Thoracic aorta (tissue), 2 donors: ENCODE measurements around the gene RGS1. TPM values are rescaled to one million over a fixed set of nuclear protein-coding genes. Genes with fewer than 3 reads are reported as not detected.

Experiments
- ATAC-seq: fragments of 150-250 bp; one replicate; pipeline ENCODE4 v1.8.0; 2017; ENCODE audit warnings: low read depth; ENCODE audit not compliant: insufficient number of reproducible peaks, low FRiP score
- DNase-seq: peaks from one replicate; pipeline ENCODE4 v3.0.0-alpha.2; 2020; ENCODE audit warnings: low spot score
- H3K27ac ChIP-seq, 2 donors: fragments of 200-600 bp; sonication (generic); 1 replicate in 1 of 2; 2 replicates in 1 of 2; pipeline ENCODE4 v1.5.1; 2016; ENCODE audit warnings: mild to moderate bottlenecking in 2 of 2, moderate library complexity in 2 of 2
- H3K27me3 ChIP-seq: fragments of 200-600 bp; sonication (generic); replicated peaks from 2 replicates; pipeline ENCODE4 v1.6.0; 2016; ENCODE audit warnings: mild to moderate bottlenecking; ENCODE audit not compliant: insufficient read depth
- H3K36me3 ChIP-seq: fragments of 200-600 bp; sonication (generic); one replicate; pipeline ENCODE4 v1.5.1; 2016
- H3K4me1 ChIP-seq, 2 donors: fragments of 200-600 bp; sonication (generic); 1 replicate in 1 of 2; 2 replicates in 1 of 2; pipeline versions ENCODE4 v1.5.1 to v1.6.0; 2016; ENCODE audit warnings: low read depth in 2 of 2, mild to moderate bottlenecking in 1 of 2; ENCODE audit not compliant: control insufficient read depth in 1 of 2
- H3K4me3 ChIP-seq: fragments of 200-600 bp; sonication (generic); 2 replicates; pipeline ENCODE4 v1.5.1; 2016; ENCODE audit warnings: mild to moderate bottlenecking
- H3K9me3 ChIP-seq: fragments of 200-600 bp; sonication (generic); 2 replicates; pipeline ENCODE4 v1.5.1; 2016
- CTCF ChIP-seq: fragments of 200-600 bp; sonication (generic); IDR thresholded peaks from one replicate; pipeline ENCODE4 v1.5.1; 2019; ENCODE audit warnings: antibody characterized with exemption
- total RNA-seq, 2 donors: library from RNA; depleted of rRNA; stranded (reverse); fragments of >200 nt; gene quantifications; one replicate each; pipeline versions ENCODE4 v1.1.0 to v1.2.3, GENCODE V29; 2016

The RGS1 gene
- total RNA-seq, 2 donors from 2014 or later = 54.0 to 127 TPM

DNA sequence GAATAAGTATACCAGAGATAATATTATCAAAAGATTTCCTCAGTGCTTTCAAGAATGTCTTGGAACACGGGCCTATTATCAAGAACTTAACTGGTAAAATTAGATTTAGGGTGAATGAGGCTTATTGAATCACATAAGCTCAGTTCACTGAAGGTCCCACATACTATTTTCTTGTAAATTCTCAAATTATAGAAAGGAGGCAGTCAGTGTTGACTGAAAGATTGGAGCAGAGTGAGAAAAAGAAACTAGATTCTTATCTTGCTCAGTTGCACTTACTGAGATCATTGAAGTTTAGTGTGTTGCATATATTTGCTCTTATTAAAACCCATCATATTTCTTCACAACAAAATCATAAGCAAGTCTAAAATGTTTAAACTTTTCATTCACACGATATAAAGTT is 3.9 kb upstream of the RGS1 start:
- Histone ChIP-seq H3K27ac (no peak overlapping the region), H3K4me1 (no peaks in the 10 kb centered on the region), H3K4me3 (no peak overlapping the region), H3K36me3 (no peaks in the 10 kb centered on the region), H3K9me3 (peaks cover 7% of the 10 kb centered on the region), H3K27me3 (no peaks in the 10 kb centered on the region)
- no peak for TF ChIP-seq CTCF
- DNase-seq = no peak
- no peak for ATAC-seq

DNA sequence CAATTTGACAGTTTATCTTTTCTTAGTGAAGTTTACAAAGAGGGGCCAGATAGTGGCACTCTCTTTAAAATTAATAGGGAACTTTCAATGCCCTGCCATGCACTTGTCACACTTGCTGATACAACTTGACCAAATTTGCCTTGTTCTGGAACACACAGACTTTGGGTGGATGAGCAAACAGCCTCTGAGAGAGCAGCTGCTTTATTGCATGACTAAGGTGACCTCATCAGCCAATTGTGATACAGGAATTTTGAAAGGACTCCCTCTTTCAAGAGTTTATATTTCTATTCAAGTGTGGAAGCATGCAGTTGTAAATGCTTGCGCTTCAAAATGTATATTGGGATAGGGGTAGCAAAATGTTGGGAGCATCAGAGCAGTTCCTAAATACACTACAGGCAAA is 2.1 kb upstream of the RGS1 start:
- H3K36me3 ChIP-seq = no peaks in the 10 kb centered on the region
- DNase-seq (no peak), ATAC-seq (no peak)
- H3K4me3 ChIP-seq = no peak overlapping the region
- no peaks in the 10 kb centered on the region for H3K4me1 ChIP-seq
- peaks cover 7% of the 10 kb centered on the region for H3K9me3 ChIP-seq
- H3K27ac ChIP-seq = no peak overlapping the region
- no peak for TF ChIP-seq CTCF
- H3K27me3 ChIP-seq = no peaks in the 10 kb centered on the region

DNA sequence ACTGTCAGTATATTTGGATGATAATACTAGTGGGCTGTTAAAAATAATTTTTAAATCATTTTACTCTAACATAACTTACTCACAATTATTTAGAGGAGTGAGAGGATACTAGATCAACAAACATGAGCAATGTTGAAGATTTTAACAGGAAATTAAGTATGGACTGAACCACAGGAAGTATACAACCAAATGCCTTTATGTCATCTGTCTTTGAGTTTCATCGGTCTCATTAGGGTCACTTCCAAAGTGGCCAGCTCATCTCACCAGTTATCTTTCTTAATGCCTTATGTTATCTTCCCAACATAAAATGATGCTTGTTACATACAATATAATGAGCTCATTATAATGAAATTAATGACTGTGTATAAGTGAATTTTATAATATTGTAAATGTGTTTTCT is 1.5 kb upstream of the RGS1 start:
- H3K4me3 ChIP-seq = no peak overlapping the region
- peaks cover 7% of the 10 kb centered on the region for H3K9me3 ChIP-seq
- H3K27ac ChIP-seq = no peak overlapping the region
- TF ChIP-seq CTCF = no peak
- no peaks in the 10 kb centered on the region for H3K36me3 ChIP-seq
- DNase-seq (no peak), ATAC-seq (no peak)
- no peaks in the 10 kb centered on the region for H3K4me1 ChIP-seq
- H3K27me3 ChIP-seq = no peaks in the 10 kb centered on the region

DNA sequence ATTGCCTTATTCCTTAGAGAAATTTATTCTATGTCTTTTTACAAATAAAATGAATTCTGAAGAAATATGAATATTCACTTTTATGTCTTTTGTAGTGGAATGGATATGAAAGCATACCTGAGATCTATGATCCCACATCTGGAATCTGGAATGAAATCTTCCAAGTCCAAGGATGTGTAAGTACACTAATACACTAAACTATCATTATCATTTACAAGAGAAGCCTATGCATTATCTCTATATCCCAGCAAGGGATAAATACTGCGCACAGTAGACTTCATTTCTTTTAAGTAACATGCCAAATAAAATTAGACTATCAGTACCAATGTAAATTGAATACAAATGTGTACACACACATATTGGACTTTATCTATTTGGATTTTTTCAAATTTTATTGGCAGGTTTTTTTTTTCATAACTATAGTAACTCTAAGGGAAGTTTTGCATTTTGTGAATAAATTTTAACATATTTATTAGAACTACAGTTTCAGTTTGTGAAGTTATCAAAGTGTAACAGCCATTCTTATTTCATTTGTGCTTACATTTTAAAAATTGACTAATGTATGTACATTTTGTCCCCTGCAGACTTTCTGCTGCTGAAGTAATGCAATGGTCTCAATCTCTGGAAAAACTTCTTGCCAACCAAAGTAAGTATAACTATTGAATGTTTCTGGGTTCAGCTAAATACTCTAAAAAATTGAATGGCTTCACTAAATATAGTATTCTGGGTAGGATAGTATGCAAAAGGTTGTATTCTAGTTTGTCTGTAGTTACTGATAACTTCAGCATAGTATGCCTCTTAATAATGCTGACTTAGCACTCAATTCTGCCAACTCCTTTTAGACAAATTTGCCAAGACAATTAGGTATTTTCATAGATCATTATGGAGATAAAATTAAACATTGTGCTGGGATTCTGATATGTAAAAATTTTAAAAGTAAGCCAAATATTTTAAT is 894 bp downstream of the RGS1 start:
- peak overlapping the region; percentile 54 for H3K4me3 ChIP-seq
- DNase-seq = no peak
- H3K27me3 ChIP-seq = no peaks in the 10 kb centered on the region
- no peak for ATAC-seq
- H3K36me3 ChIP-seq = no peaks in the 10 kb centered on the region
- no peaks in the 10 kb centered on the region for H3K9me3 ChIP-seq
- H3K4me1 ChIP-seq = no peaks in the 10 kb centered on the region
- H3K27ac ChIP-seq = no peak overlapping the region
- TF ChIP-seq CTCF = no peak

DNA sequence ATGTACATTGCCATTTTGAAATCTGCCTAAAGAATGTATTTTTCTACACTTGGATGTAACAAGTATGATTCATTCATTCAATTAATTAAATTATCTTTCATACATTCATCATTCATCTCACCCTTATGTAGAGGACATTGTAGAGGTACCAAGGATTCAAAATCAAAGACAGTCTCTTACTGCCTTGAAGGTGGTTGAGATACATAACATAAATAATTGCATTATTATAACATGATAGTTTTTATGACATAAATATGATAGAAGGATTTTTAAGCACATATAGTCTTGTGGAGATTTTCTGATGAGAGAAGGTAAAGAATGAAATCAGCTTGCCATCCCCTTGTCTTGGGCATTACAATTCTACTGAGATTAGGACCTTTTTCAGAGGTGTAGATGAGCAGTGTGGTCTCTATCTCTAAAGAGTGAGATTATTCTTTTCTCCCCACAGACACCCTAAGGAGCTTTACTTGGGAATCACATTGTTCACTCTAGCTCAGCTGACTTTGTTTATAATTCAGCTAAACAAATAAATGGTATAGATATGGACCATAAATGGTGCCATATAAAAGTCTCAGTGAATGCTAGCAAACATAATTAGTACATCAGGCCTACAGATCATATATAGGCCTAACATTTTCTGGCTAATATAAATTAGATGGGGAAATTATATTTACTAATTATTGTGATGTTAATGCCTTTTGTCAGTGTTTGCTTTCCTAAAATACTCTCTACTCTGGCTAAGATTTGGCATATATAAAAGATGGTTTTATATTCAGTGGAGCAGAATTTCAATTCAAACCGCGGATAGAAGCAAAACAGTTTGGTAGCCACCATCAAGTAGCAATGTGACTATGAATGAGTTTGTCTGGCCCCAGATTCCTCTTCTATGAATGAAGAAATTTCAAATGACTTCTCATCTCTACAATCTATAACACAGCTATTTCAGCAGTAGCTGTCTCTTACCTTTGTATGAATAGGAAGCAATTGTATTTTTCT is 1.9 kb downstream of the RGS1 start:
- no peak for DNase-seq
- Histone ChIP-seq H3K9me3 (no peaks in the 10 kb centered on the region), H3K36me3 (no peaks in the 10 kb centered on the region), H3K27me3 (no peaks in the 10 kb centered on the region), H3K4me3 (peak overlapping the region; percentile 54), H3K4me1 (no peaks in the 10 kb centered on the region), H3K27ac (no peak overlapping the region)
- TF ChIP-seq CTCF = no peak
- ATAC-seq = no peak
